ENCODE results near the gene RANBP17.

- TF ChIP-seq, protein P1, sequence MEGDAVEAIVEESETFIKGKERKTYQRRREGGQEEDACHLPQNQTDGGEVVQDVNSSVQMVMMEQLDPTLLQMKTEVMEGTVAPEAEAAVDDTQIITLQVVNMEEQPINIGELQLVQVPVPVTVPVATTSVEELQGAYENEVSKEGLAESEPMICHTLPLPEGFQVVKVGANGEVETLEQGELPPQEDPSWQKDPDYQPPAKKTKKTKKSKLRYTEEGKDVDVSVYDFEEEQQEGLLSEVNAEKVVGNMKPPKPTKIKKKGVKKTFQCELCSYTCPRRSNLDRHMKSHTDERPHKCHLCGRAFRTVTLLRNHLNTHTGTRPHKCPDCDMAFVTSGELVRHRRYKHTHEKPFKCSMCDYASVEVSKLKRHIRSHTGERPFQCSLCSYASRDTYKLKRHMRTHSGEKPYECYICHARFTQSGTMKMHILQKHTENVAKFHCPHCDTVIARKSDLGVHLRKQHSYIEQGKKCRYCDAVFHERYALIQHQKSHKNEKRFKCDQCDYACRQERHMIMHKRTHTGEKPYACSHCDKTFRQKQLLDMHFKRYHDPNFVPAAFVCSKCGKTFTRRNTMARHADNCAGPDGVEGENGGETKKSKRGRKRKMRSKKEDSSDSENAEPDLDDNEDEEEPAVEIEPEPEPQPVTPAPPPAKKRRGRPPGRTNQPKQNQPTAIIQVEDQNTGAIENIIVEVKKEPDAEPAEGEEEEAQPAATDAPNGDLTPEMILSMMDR (conservative IDR thresholded peaks at IDR 0.05 in 1 of 2, IDR thresholded peaks at IDR 0.05 in 1 of 2; ENCODE audit: extremely low read depth in 1 of 2, insufficient read depth in 1 of 2, low read depth in 1 of 2, low read length in 2 of 2): no peak
- peak; percentile 47 for TF ChIP-seq EZH2 (IDR thresholded peaks at IDR 0.05; ENCODE audit: borderline replicate concordance, low read length)
Observed at GRCh38 chr5:171312129-171312974, 450.5 kb downstream of the RANBP17 start.

Measured in mammary epithelial cell (primary cell).